NT2/D1 (cell line): Measurements from ENCODE around the gene C11orf52.
A peak's percentile ranks its signal among the peaks of the same experiment; 100 is the strongest.

Experiments
- DNase-seq: peaks from one replicate; pipeline ENCODE4 v3.0.0-alpha.2; 2011; ENCODE audit warnings: low read depth, low spot score
- H3K27me3 ChIP-seq: 2 replicates; pipeline ENCODE4 v1.6.0; 2011; ENCODE audit warnings: mild to moderate bottlenecking; ENCODE audit not compliant: insufficient read length, insufficient read depth
- H3K36me3 ChIP-seq: 2 replicates; pipeline ENCODE4 v1.6.1; 2011; ENCODE audit warnings: mild to moderate bottlenecking, low read length, mixed read lengths; ENCODE audit not compliant: insufficient read depth, insufficient read length
- H3K4me1 ChIP-seq: 2 replicates; pipeline ENCODE4 v1.5.1; 2011; ENCODE audit not compliant: insufficient read depth, insufficient read length
- H3K4me3 ChIP-seq: 2 replicates; pipeline ENCODE4 v1.5.1; 2011; ENCODE audit warnings: low read depth; ENCODE audit not compliant: insufficient read length
- H3K9ac ChIP-seq: 2 replicates; pipeline ENCODE4 v1.6.0; 2011; ENCODE audit warnings: low read depth; ENCODE audit not compliant: insufficient read length
- H3K9me3 ChIP-seq: 2 replicates; pipeline ENCODE4 v1.5.1; 2011; ENCODE audit warnings: mild to moderate bottlenecking, low read length; ENCODE audit not compliant: insufficient read depth
- SUZ12 ChIP-seq: IDR thresholded peaks from 2 replicates; pipeline ENCODE4 v1.6.1; 2011; ENCODE audit not compliant: insufficient read length, insufficient read depth; ENCODE audit errors: extremely low read depth
- YY1 ChIP-seq: IDR thresholded peaks from 2 replicates; pipeline ENCODE4 v1.6.1; 2011; ENCODE audit not compliant: insufficient read length, insufficient read depth
- ZNF274 ChIP-seq: IDR thresholded peaks from 2 replicates; pipeline ENCODE4 v1.6.1; 2011; ENCODE audit warnings: mild to moderate bottlenecking, low read depth, low read length

C11orf52 gene, protein sequence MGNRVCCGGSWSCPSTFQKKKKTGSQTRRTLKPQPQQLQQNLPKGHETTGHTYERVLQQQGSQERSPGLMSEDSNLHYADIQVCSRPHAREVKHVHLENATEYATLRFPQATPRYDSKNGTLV

GRCh38 chr11:111918390-111919256, at the start of gene C11orf52:
TSS of gene C11orf52 (plus strand) at chr11:111918913. CDS start at chr11:111918973, 60 bp downstream.
- no peak for DNase-seq
- Histone ChIP-seq H3K4me1 (no peaks in the 10 kb centered on the region), H3K9ac (no peak within 1 kb of the TSS), H3K36me3 (no peaks in the 10 kb centered on the region), H3K9me3 (no peaks in the 10 kb centered on the region), H3K4me3 (peak within 1 kb of the TSS; percentile 24), H3K27me3 (no peaks in the 10 kb centered on the region)
- TF ChIP-seq YY1 (no peak), ZNF274 (no peak), SUZ12 (no peak)

DNA sequence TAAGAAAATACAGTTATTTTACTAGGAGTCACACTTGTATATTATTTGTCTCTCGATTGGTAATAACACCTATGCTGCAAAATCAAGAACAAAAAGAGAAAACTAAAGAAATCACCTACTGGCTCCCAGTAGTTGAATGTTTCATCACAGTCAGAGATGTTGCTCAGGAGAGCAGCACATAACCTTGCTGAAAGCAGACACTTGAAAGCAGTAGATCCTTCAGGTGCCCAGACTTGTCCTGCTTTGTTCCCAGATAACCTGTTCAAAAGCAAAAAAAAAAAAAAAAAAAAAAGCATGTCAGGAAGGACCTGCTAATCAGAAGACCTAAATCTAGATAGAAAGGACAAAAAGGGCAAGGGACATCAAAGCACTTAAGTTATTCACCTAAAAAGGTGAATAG, 48.6 kb upstream of the C11orf52 start:
- peaks cover 24% of the 10 kb centered on the region for H3K36me3 ChIP-seq
- H3K4me3 ChIP-seq = no peak overlapping the region
- no peaks in the 10 kb centered on the region for H3K27me3 ChIP-seq
- H3K9ac ChIP-seq = no peak overlapping the region
- TF ChIP-seq YY1 = no peak
- no peak for TF ChIP-seq SUZ12
- no peak for TF ChIP-seq ZNF274
- DNase-seq = no peak
- no peaks in the 10 kb centered on the region for H3K9me3 ChIP-seq
- H3K4me1 ChIP-seq = no peaks in the 10 kb centered on the region

DNA sequence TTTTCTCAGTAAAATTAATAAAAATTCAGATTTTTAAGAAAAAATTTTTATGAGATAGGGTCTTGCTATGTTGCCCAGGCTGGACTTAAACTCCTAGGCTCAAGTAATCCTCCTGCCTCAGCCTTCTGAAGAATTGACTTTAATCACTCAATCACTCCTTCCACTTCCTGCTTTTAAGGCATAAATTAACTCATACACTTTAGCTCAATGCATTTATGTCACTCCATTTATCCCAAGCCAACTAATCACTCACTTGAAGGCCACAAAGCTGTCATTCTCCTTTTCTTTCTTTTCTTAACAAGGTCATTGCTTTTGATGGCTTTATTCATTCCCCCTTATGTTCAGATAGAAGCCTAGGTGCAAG, 48.2 kb upstream of the C11orf52 start:
- DNase-seq = no peak
- Histone ChIP-seq H3K9ac (peak overlapping the region; percentile 80), H3K4me3 (peak overlapping the region; percentile 63), H3K9me3 (no peaks in the 10 kb centered on the region), H3K4me1 (no peaks in the 10 kb centered on the region), H3K27me3 (no peaks in the 10 kb centered on the region), H3K36me3 (peaks cover 21% of the 10 kb centered on the region)
- TF ChIP-seq ZNF274 (no peak), SUZ12 (no peak), YY1 (no peak)

GRCh38 chr11:111870886-111871692, 47.6 kb upstream of the C11orf52 start, which contains the start of gene ALG9:
TSS of gene ALG9 (minus strand) at chr11:111871581. CDS start at chr11:111871482, 99 bp downstream.
- peak; percentile 35 for DNase-seq
- peak within 1 kb of the TSS; percentile 80 for H3K9ac ChIP-seq
- TF ChIP-seq SUZ12 = no peak
- no peak for TF ChIP-seq ZNF274
- no peak for TF ChIP-seq YY1
- no peaks in the 10 kb centered on the region for H3K4me1 ChIP-seq
- H3K36me3 ChIP-seq = peaks cover 17% of the 10 kb centered on the region
- no peaks in the 10 kb centered on the region for H3K9me3 ChIP-seq
- H3K27me3 ChIP-seq = no peaks in the 10 kb centered on the region
- H3K4me3 ChIP-seq = peak within 1 kb of the TSS; percentile 63

DNA sequence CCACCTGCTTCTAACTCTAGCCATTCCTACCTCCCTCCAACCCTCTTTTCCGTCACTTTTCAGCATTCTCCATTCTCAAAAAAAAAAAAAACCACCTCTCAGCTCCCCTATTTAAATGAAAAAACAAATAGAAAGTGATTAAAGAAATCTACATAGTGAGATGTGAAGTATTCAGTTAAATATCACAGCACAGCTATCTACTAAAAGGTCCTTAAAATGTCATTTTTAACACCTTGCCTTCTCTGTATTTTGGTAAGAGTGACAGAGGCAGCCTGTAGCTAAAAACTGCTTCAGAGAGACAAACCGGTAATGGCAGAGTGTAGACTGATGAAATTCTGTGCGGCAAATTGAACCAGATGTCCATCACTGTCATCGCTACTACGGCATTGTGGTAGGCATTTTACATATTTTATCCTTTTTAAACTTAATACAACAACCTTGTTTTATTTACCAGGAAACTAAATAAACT, 47.0 kb upstream of the C11orf52 start:
- Histone ChIP-seq H3K4me3 (peak overlapping the region; percentile 63), H3K4me1 (no peaks in the 10 kb centered on the region), H3K27me3 (no peaks in the 10 kb centered on the region), H3K9me3 (no peaks in the 10 kb centered on the region), H3K9ac (peak overlapping the region; percentile 80), H3K36me3 (peaks cover 16% of the 10 kb centered on the region)
- DNase-seq = no peak
- no peak for TF ChIP-seq ZNF274
- TF ChIP-seq YY1 = no peak
- TF ChIP-seq SUZ12 = no peak

DNA sequence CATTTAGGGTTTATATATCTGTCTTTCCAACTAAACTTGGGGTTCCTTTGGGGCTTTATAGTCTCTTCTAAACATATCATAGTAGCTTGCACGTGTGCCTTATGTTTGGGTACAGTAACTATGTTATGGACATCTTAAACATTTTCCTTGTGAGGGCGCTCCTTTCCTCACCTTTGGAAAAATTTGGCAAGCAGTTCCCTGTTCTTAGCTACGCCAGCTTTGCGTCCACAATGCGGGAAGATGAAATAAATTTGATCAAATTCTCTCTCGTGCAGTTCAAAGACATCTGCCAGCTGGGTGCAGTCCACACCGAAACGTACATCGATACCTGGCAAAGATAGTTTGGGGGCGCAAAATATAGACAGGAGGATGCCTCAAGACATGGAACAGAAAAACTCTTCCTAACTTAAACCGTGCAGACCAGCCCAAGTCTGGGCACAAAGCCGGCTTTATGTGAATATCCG, 40.3 kb upstream of the C11orf52 start:
- H3K4me3 ChIP-seq = peak overlapping the region; percentile 81
- peak overlapping the region; percentile 77 for H3K9ac ChIP-seq
- no peaks in the 10 kb centered on the region for H3K9me3 ChIP-seq
- TF ChIP-seq YY1 (no peak), ZNF274 (no peak), SUZ12 (no peak)
- no peaks in the 10 kb centered on the region for H3K4me1 ChIP-seq
- DNase-seq = no peak
- H3K27me3 ChIP-seq = no peaks in the 10 kb centered on the region
- H3K36me3 ChIP-seq = peaks cover 4% of the 10 kb centered on the region
